GM12878 (cell line): ENCODE measurements around the gene CDCA7. TPM values are rescaled to one million over a fixed set of nuclear protein-coding genes. Genes with fewer than 3 reads are reported as not detected.

Source experiments
- ATAC-seq: fragments of 200-7000 bp; cut with Tn5 transposase; 3 replicates; pipeline ENCODE4 v1.9.1; 2020; ENCODE audit warnings: mild to moderate bottlenecking, moderate library complexity
- Bru-seq: library from RNA; stranded (reverse); fragments of 400-500 nt; gene quantifications from one replicate; lab custom pipeline; 2021; lab: Mats Ljungman, UMichigan
- BruChase-seq, 2 experiments: library from RNA; stranded (reverse); fragments of 400-500 nt; gene quantifications; one replicate each; lab custom pipeline; 2021; lab: Mats Ljungman, UMichigan
- BruUV-seq: library from RNA; stranded (reverse); fragments of 400-500 nt; replicated peaks from 2 replicates; lab custom pipeline; 2021; lab: Mats Ljungman, UMichigan
- CTCF ChIA-PET: fragments of 300-600 bp; sonication (Branson Sonifier 250); formaldehyde crosslinking; extraction: SDS; loops from one replicate; lab custom pipeline; 2021; ENCODE audit warnings: inconsistent platforms; lab: Yijun Ruan, JAX
- POLR2A ChIA-PET: fragments of 350-600 bp; formaldehyde crosslinking; extraction: SDS; loops from one replicate; lab custom pipeline; 2021; ENCODE audit warnings: inconsistent platforms; lab: Charles Lee
- RAD21 ChIA-PET: fragments of 300-600 bp; sonication (Branson Sonifier 250); formaldehyde crosslinking; loops from one replicate; lab custom pipeline; 2023; ENCODE audit warnings: antibody characterized with exemption; ENCODE audit not compliant: unreplicated experiment; lab: Charles Lee
- SMC1A ChIA-PET: fragments of 300-600 bp; sonication (Branson Sonifier 250); formaldehyde crosslinking; loops from one replicate; lab custom pipeline; 2023; ENCODE audit not compliant: unreplicated experiment, uncharacterized antibody; lab: Charles Lee
- DNase-seq: peaks from one replicate; pipeline ENCODE4 v3.0.0-alpha.2; 2011; ENCODE audit warnings: low read depth, low spot score
- FAIRE-seq: peaks from 3 replicates; lab custom pipeline; 2011; peaks lifted over from hg19 to GRCh38; lab: Jason Lieb, UNC
- H2AFZ ChIP-seq: 2 replicates; pipeline ENCODE4 v1.6.0; 2011; ENCODE audit warnings: low read depth, low read length, control low read depth; ENCODE audit not compliant: control insufficient read depth
- H3K27ac ChIP-seq: 2 replicates; pipeline ENCODE4 v1.5.1; 2011; ENCODE audit warnings: control low read depth; ENCODE audit not compliant: control insufficient read depth, insufficient read depth
- H3K27me3 ChIP-seq, 2 experiments: replicated peaks in 1 of 2; 2 replicates each; pipeline versions ENCODE4 v1.6.0 to v1.6.1; 2011; ENCODE audit warnings: low read length in 1 of 2; ENCODE audit not compliant: control insufficient read depth in 2 of 2, insufficient read depth in 2 of 2
- H3K36me3 ChIP-seq, 2 experiments: 2 replicates each; pipeline ENCODE4 v1.5.1; 2011; ENCODE audit warnings: low read length in 1 of 2; ENCODE audit not compliant: control insufficient read depth in 2 of 2, insufficient read depth in 2 of 2
- H3K4me1 ChIP-seq: 2 replicates; pipeline ENCODE4 v1.6.1; 2011; ENCODE audit warnings: mild to moderate bottlenecking, low read length, moderate library complexity, mixed read lengths; ENCODE audit not compliant: control insufficient read depth, insufficient read depth
- H3K4me2 ChIP-seq: 2 replicates; pipeline ENCODE4 v1.6.0; 2011; ENCODE audit warnings: control low read depth; ENCODE audit not compliant: control insufficient read depth, insufficient read depth
- H3K4me3 ChIP-seq: fragments of 200-600 bp; sonication (generic); 2 replicates; pipeline ENCODE4 v1.5.1; 2016
- H3K79me2 ChIP-seq: 2 replicates; pipeline ENCODE4 v1.6.0; 2011; ENCODE audit warnings: low read length; ENCODE audit not compliant: control insufficient read depth, insufficient read depth
- H3K9ac ChIP-seq: 2 replicates; pipeline ENCODE4 v1.8.0; 2011; ENCODE audit warnings: low read length, control low read depth, mixed read lengths; ENCODE audit not compliant: control insufficient read depth, insufficient read depth
- H3K9me3 ChIP-seq: replicated peaks from 3 replicates; pipeline ENCODE4 v1.5.1; 2011; ENCODE audit warnings: mild to moderate bottlenecking, low read length; ENCODE audit not compliant: control insufficient read depth, insufficient read depth
- H4K20me1 ChIP-seq: 2 replicates; pipeline ENCODE4 v1.6.0; 2011; ENCODE audit not compliant: control insufficient read depth, insufficient read depth
- ATF7 ChIP-seq: fragments of 450-650 bp; IDR thresholded peaks from 2 replicates; pipeline ENCODE4 v1.6.1; 2016; ENCODE audit warnings: low read depth, mild to moderate bottlenecking
- CBX5 ChIP-seq: sonication (generic); IDR thresholded peaks from 2 replicates; pipeline ENCODE4 v1.6.1; 2016; ENCODE audit warnings: low read depth, moderate library complexity, mild to moderate bottlenecking, inconsistent platforms
- CREM ChIP-seq: IDR thresholded peaks from 2 replicates; pipeline ENCODE4 v1.6.1; 2014; ENCODE audit warnings: antibody characterized with exemption, low read depth
- E2F8 ChIP-seq: fragments of 450-650 bp; IDR thresholded peaks from 2 replicates; pipeline ENCODE4 v1.6.1; 2018; ENCODE audit warnings: mild to moderate bottlenecking, low read depth, moderate library complexity; ENCODE audit not compliant: partially characterized antibody
- GATAD2B ChIP-seq: fragments of 450-650 bp; conservative IDR thresholded peaks from 2 replicates; pipeline ENCODE4 v1.6.1; 2017; ENCODE audit warnings: low read depth, mild to moderate bottlenecking, moderate library complexity
- IKZF1 ChIP-seq: fragments of 450-650 bp; conservative IDR thresholded peaks from 2 replicates; pipeline ENCODE4 v1.6.1; 2017; ENCODE audit warnings: antibody characterized with exemption, mild to moderate bottlenecking
- LARP7 ChIP-seq: fragments of 450-650 bp; IDR thresholded peaks from 2 replicates; pipeline ENCODE4 v1.6.1; 2017; ENCODE audit warnings: mild to moderate bottlenecking
- MEF2A ChIP-seq: IDR thresholded peaks from 2 replicates; pipeline ENCODE4 v1.6.1; 2011; ENCODE audit warnings: low read depth, mild to moderate bottlenecking, low read length, moderate library complexity; ENCODE audit not compliant: insufficient read depth
- MYC ChIP-seq: IDR thresholded peaks from 2 replicates; pipeline ENCODE4 v1.6.1; 2011; ENCODE audit warnings: mild to moderate bottlenecking, low read length, moderate library complexity, inconsistent platforms; ENCODE audit not compliant: insufficient read depth, insufficient replicate concordance, insufficient read length, severe bottlenecking
- NR2F1 ChIP-seq: fragments of 450-650 bp; conservative IDR thresholded peaks from 2 replicates; pipeline ENCODE4 v1.6.1; 2017; ENCODE audit warnings: mild to moderate bottlenecking
- PKNOX1 ChIP-seq: fragments of 450-650 bp; IDR thresholded peaks from 2 replicates; pipeline ENCODE4 v1.6.1; 2016; ENCODE audit warnings: mild to moderate bottlenecking
- RELB ChIP-seq: fragments of 450-650 bp; IDR thresholded peaks from 2 replicates; pipeline ENCODE4 v1.6.1; 2017; ENCODE audit warnings: low read depth, mild to moderate bottlenecking, moderate library complexity
- ZNF622 ChIP-seq: fragments of 450-650 bp; IDR thresholded peaks from 2 replicates; pipeline ENCODE4 v1.6.1; 2017; ENCODE audit warnings: mild to moderate bottlenecking, inconsistent platforms
- WGBS: methylation state at CpG from one replicate; pipeline ENCODE4 v1.1.6; 2016; ENCODE audit warnings: low lambda C conversion rate; ENCODE audit not compliant: insufficient replicate concordance, insufficient coverage; ENCODE audit errors: missing lambda C conversion rate; 5-methylcytosine and 5-hydroxymethylcytosine counted together
- in situ Hi-C: fragments of 300-500 bp; cut with MboI; formaldehyde crosslinking; loops from 9 replicates; pipeline ENCODE4 v1.14.3; 2018; ENCODE audit warnings: mixed read lengths
- intact Hi-C: fragments of 100-400 bp; cut with micrococcal nuclease; formaldehyde crosslinking; loops from one replicate; pipeline ENCODE4 v1.14.2; 2022; ENCODE audit not compliant: unreplicated experiment
- long read RNA-seq, 2 experiments: library from polyadenylated mRNA; unstranded; transcript quantifications; one replicate each; pipeline ENCODE4 v2.0.0, GENCODE V29; 2019 to 2020
- polyA minus RNA-seq, 3 experiments: library from RNA; depleted of rRNA, polyadenylated mRNA; stranded (reverse); fragments of >200 nt; gene quantifications; 2 replicates each; pipeline ENCODE4 v1.2.3, GENCODE V29; 2011
- polyA plus RNA-seq, 11 experiments: library from polyadenylated mRNA; depleted of rRNA in 4 of 11; unstranded in 6 of 11; stranded (reverse) in 5 of 11; fragments of >200 nt; fragmentation: Nextera tagmentation in 4 of 11; fragmentation: Illumina TruSeq in 1 of 11; extraction: Ambion mirVana in 4 of 11; extraction: Trizol in 1 of 11; gene quantifications; 1 replicate in 1 of 11; 2 replicates in 10 of 11; pipeline versions ENCODE4 v1.2.1 to v1.2.3, GENCODE V29; 2011 to 2016; ENCODE audit warnings: inconsistent platforms in 2 of 11, missing spikeins in 2 of 11, low read depth in 1 of 11
- total RNA-seq, 4 experiments: library from RNA; depleted of rRNA in 3 of 4; stranded (reverse); fragments of >200 nt in 3 of 4; fragmentation: Illumina TruSeq in 1 of 4; extraction: Trizol in 1 of 4; gene quantifications; 2 replicates each; pipeline versions ENCODE4 v1.2.1 to v1.2.3, GENCODE V29; 2013 to 2021

CDCA7 gene
- total RNA-seq (2013; cell fraction: nucleolus; rRNA removed): 38.0 and 38.4 TPM in 2 replicates
- total RNA-seq (2014; rRNA removed) (31.2 and 33.9 TPM in 2 replicates), total RNA-seq (2014; rRNA removed; fragmentation: Illumina TruSeq; extraction: Trizol) (26.3 and 27.3 TPM in 2 replicates), total RNA-seq (2021) (41.0 and 42.5 TPM in 2 replicates), polyA plus RNA-seq (2011; rRNA removed) (40.6 and 43.4 TPM in 2 replicates), polyA plus RNA-seq (2014; fragmentation: Illumina TruSeq; extraction: Trizol) (50.7 and 51.7 TPM in 2 replicates), polyA plus RNA-seq (2014; fragmentation: Nextera tagmentation; extraction: Ambion mirVana) (10 to 100 TPM; 23.5 to 26.4 TPM), polyA plus RNA-seq (2014; rRNA removed) (44.0 and 47.3 TPM in 2 replicates), polyA plus RNA-seq (2016; fragmentation: Nextera tagmentation; extraction: Ambion mirVana) (10 to 100 TPM; 68.1 to 71.3 TPM), polyA minus RNA-seq (2011; rRNA and poly(A)+ RNA removed) (12.1 and 18.8 TPM in 2 replicates), Bru-seq, nascent RNA (percentile 63 among the genes with signal in this experiment), BruChase-seq, experiment 1, labeled RNA remaining after a 6-hour chase (percentile 56 among the genes with signal in this experiment), BruChase-seq, experiment 2, labeled RNA remaining after a 2-hour chase (percentile 60 among the genes with signal in this experiment)
- 15.7 TPM for polyA plus RNA-seq (2011; ENCODE audit: low read depth)
- polyA plus RNA-seq (2011; cell fraction: cytosol; rRNA removed): 25.2 and 25.4 TPM in 2 replicates
- 73.1 and 74.0 TPM in 2 replicates for polyA plus RNA-seq (2011; cell fraction: nucleus; rRNA removed)
- polyA plus RNA-seq (2012): 20.8 and 27.1 TPM in 2 replicates
- polyA minus RNA-seq (2011; cell fraction: cytosol; rRNA and poly(A)+ RNA removed): 8.0 and 9.1 TPM in 2 replicates
- polyA minus RNA-seq (2011; cell fraction: nucleus; rRNA and poly(A)+ RNA removed): 7.0 and 10.0 TPM in 2 replicates
- long read RNA-seq, experiment 1, transcript CDCA7-202 (9 exons, 2,500 nt): major isoform, 6 of 9 reads
- long read RNA-seq, experiment 1, partial matches to known transcripts: 1 of 9 reads
- long read RNA-seq, experiment 1, other reads (novel, unspliced or antisense): 2 of 9 reads
- long read RNA-seq, experiment 2, transcript CDCA7-202 (9 exons, 2,500 nt): major isoform, 6 of 18 reads
- long read RNA-seq, experiment 2, partial matches to known transcripts: 10 of 18 reads
- long read RNA-seq, experiment 2, other reads (novel, unspliced or antisense): 2 of 18 reads

GRCh38 chr2:173354582-173355131 is at the start of gene CDCA7:
CDCA7 (plus strand) TSS chr2:173354872; CDS start chr2:173354964, 92 bp downstream.
- ATAC-seq (peak; percentile 63), DNase-seq (no peak), FAIRE-seq (no peak)
- peaks cover 32% of the 10 kb centered on the region for H3K79me2 ChIP-seq
- no peaks in the 10 kb centered on the region for H4K20me1 ChIP-seq
- no peaks in the 10 kb centered on the region for H3K9me3 ChIP-seq
- BruUV-seq: no TSS peak
- H3K4me3 ChIP-seq: peak within 1 kb of the TSS; percentile 78
- SMC1A ChIA-PET: no interaction called here
- peak within 1 kb of the TSS; percentile 84 for H3K9ac ChIP-seq
- RAD21 ChIA-PET: no interaction called here
- WGBS: under 1% methylated on average over 43 of the region's 50 CpGs
- H3K4me1 ChIP-seq: peaks cover 18% of the 10 kb centered on the region
- H2AFZ ChIP-seq: peak within 1 kb of the TSS; percentile 98
- H3K27ac ChIP-seq: peak within 1 kb of the TSS; percentile 97
- CTCF ChIA-PET: interaction anchor here (1.2 kb wide), 1 partner anchor 71 kb away, joined by 5 read pairs; no protein-coding TSS in a partner anchor
- in situ Hi-C loops: no loop called here
- intact Hi-C loops: loop anchor here (5.0 kb wide), 2 partner anchors 112 to 277 kb away; partner anchors contain the start of gene MAP3K20
- H3K36me3 ChIP-seq: no peaks in the 10 kb centered on the region
- H3K27me3 ChIP-seq: no peaks in the 10 kb centered on the region
- POLR2A ChIA-PET: no interaction called here
- H3K4me2 ChIP-seq: peak within 1 kb of the TSS; percentile 96
- TF ChIP-seq MYC: no peak
- TF ChIP-seq CREM: peak; percentile 38; the same call in 1 of the 2 replicates
- TF ChIP-seq ATF7: 0 out of 2 replicates have a peak, but pooled peaks have one; percentile 29
- peak; percentile 88 for TF ChIP-seq NR2F1
- TF ChIP-seq E2F8: peak; percentile 100
- TF ChIP-seq MEF2A: no peak
- peak; percentile 88 for TF ChIP-seq RELB
- TF ChIP-seq ZNF622: no peak
- TF ChIP-seq GATAD2B: peak; percentile 50; the same call in 1 of the 2 replicates
- peak; percentile 66 for TF ChIP-seq IKZF1
- TF ChIP-seq LARP7: peak; percentile 91
- peak; percentile 38; the same call in 1 of the 2 replicates for TF ChIP-seq PKNOX1
- no peak for TF ChIP-seq CBX5
